ENCODE results near the gene MLN. TPM values are rescaled to one million over a fixed set of nuclear protein-coding genes. Genes with fewer than 3 reads are reported as not detected.
A peak's percentile ranks its signal among the peaks of the same experiment; 100 is the strongest.

The MLN gene
- total and polyA plus RNA-seq, 2 experiments from 2014 or later: not detected

GRCh38 chr6:33812669-33813068 is 8.9 kb upstream of the MLN start (continued):
- TF ChIP-seq, protein P1, sequence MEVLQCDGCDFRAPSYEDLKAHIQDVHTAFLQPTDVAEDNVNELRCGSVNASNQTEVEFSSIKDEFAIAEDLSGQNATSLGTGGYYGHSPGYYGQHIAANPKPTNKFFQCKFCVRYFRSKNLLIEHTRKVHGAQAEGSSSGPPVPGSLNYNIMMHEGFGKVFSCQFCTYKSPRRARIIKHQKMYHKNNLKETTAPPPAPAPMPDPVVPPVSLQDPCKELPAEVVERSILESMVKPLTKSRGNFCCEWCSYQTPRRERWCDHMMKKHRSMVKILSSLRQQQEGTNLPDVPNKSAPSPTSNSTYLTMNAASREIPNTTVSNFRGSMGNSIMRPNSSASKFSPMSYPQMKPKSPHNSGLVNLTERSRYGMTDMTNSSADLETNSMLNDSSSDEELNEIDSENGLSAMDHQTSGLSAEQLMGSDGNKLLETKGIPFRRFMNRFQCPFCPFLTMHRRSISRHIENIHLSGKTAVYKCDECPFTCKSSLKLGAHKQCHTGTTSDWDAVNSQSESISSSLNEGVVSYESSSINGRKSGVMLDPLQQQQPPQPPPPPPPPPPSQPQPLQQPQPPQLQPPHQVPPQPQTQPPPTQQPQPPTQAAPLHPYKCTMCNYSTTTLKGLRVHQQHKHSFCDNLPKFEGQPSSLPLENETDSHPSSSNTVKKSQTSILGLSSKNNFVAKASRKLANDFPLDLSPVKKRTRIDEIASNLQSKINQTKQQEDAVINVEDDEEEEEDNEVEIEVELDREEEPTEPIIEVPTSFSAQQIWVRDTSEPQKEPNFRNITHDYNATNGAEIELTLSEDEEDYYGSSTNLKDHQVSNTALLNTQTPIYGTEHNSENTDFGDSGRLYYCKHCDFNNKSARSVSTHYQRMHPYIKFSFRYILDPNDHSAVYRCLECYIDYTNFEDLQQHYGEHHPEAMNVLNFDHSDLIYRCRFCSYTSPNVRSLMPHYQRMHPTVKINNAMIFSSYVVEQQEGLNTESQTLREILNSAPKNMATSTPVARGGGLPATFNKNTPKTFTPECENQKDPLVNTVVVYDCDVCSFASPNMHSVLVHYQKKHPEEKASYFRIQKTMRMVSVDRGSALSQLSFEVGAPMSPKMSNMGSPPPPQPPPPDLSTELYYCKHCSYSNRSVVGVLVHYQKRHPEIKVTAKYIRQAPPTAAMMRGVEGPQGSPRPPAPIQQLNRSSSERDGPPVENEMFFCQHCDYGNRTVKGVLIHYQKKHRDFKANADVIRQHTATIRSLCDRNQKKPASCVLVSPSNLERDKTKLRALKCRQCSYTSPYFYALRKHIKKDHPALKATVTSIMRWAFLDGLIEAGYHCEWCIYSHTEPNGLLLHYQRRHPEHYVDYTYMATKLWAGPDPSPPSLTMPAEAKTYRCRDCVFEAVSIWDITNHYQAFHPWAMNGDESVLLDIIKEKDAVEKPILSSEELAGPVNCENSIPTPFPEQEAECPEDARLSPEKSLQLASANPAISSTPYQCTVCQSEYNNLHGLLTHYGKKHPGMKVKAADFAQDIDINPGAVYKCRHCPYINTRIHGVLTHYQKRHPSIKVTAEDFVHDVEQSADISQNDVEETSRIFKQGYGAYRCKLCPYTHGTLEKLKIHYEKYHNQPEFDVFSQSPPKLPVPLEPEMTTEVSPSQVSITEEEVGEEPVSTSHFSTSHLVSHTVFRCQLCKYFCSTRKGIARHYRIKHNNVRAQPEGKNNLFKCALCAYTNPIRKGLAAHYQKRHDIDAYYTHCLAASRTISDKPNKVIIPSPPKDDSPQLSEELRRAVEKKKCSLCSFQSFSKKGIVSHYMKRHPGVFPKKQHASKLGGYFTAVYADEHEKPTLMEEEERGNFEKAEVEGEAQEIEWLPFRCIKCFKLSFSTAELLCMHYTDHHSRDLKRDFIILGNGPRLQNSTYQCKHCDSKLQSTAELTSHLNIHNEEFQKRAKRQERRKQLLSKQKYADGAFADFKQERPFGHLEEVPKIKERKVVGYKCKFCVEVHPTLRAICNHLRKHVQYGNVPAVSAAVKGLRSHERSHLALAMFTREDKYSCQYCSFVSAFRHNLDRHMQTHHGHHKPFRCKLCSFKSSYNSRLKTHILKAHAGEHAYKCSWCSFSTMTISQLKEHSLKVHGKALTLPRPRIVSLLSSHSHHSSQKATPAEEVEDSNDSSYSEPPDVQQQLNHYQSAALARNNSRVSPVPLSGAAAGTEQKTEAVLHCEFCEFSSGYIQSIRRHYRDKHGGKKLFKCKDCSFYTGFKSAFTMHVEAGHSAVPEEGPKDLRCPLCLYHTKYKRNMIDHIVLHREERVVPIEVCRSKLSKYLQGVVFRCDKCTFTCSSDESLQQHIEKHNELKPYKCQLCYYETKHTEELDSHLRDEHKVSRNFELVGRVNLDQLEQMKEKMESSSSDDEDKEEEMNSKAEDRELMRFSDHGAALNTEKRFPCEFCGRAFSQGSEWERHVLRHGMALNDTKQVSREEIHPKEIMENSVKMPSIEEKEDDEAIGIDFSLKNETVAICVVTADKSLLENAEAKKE (CRISPR knock-in tag; IDR thresholded peaks at IDR 0.05): no peak
- TF ChIP-seq, protein P2, sequence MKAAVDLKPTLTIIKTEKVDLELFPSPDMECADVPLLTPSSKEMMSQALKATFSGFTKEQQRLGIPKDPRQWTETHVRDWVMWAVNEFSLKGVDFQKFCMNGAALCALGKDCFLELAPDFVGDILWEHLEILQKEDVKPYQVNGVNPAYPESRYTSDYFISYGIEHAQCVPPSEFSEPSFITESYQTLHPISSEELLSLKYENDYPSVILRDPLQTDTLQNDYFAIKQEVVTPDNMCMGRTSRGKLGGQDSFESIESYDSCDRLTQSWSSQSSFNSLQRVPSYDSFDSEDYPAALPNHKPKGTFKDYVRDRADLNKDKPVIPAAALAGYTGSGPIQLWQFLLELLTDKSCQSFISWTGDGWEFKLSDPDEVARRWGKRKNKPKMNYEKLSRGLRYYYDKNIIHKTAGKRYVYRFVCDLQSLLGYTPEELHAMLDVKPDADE (IDR thresholded peaks at IDR 0.05): no peak

DNA sequence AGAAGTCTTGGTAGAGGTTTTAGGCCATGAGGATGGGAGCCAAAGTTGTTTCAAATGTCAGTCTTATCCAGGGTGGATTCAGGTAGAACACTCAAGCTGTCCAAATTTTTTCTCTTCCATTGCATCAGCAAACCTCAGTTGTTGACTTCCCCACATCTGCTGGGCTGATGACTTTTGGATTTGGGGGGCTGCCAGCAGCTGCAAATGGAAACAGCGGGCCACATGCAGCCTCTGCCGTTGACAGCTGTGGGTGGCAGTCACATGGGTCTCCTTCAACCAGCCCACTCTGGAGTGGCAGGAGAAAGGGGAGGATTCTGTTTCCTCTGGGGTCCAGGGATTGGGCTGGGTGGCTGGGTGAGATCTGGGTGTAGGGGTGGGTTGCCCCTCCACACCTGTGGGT is 5.8 kb upstream of the MLN start:
- Histone ChIP-seq H3K4me1 (ENCODE audit: insufficient read depth) (peaks cover 57% of the 10 kb centered on the region), H2AFZ (peak overlapping the region; percentile 69), H3K27ac (ENCODE audit: low read depth) (peak overlapping the region; percentile 97), H3F3A (replicated peaks; ENCODE audit: low read depth) (peaks cover 19% of the 10 kb centered on the region; the same call in 1 of the 2 replicates), H3K79me2 (replicated peaks; ENCODE audit: insufficient read depth) (no peaks in the 10 kb centered on the region), H4K20me1 (replicated peaks; ENCODE audit: insufficient read depth) (no peaks in the 10 kb centered on the region), H3K4me3 (no peak overlapping the region), H3K36me3 (ENCODE audit: insufficient read depth) (no peaks in the 10 kb centered on the region), H3K9me2 (ENCODE audit: insufficient read depth) (no peaks in the 10 kb centered on the region), H3K4me2 (peak overlapping the region; percentile 64), H3K27me3 (ENCODE audit: insufficient read depth) (no peaks in the 10 kb centered on the region)
- Mint-ChIP-seq H3K9me3 (no peaks in the 10 kb centered on the region), H3K27ac (peak overlapping the region; percentile 63; the same call in 1 of the 2 replicates), H3K4me3 (peak overlapping the region; percentile 40; the same call in 2 of the 3 replicates), H3K4me1 (peaks cover 61% of the 10 kb centered on the region), H3K27me3 (ENCODE audit: insufficient read depth, low read depth, poor library complexity) (peaks cover 7% of the 10 kb centered on the region), H3K36me3 (ENCODE audit: low read depth) (no peaks in the 10 kb centered on the region)
- ATAC-seq (no peak), DNase-seq (ENCODE audit: low spot score) (no peak)
- no peak for TF ChIP-seq NANOG (IDR thresholded peaks at IDR 0.05; ENCODE audit: borderline replicate concordance)
- TF ChIP-seq, protein P3, sequence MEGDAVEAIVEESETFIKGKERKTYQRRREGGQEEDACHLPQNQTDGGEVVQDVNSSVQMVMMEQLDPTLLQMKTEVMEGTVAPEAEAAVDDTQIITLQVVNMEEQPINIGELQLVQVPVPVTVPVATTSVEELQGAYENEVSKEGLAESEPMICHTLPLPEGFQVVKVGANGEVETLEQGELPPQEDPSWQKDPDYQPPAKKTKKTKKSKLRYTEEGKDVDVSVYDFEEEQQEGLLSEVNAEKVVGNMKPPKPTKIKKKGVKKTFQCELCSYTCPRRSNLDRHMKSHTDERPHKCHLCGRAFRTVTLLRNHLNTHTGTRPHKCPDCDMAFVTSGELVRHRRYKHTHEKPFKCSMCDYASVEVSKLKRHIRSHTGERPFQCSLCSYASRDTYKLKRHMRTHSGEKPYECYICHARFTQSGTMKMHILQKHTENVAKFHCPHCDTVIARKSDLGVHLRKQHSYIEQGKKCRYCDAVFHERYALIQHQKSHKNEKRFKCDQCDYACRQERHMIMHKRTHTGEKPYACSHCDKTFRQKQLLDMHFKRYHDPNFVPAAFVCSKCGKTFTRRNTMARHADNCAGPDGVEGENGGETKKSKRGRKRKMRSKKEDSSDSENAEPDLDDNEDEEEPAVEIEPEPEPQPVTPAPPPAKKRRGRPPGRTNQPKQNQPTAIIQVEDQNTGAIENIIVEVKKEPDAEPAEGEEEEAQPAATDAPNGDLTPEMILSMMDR (conservative IDR thresholded peaks at IDR 0.05; ENCODE audit: low read depth in 2 of 2): no peak
- TF ChIP-seq POLR2AphosphoS5 (IDR thresholded peaks at IDR 0.05; ENCODE audit: low read depth): no peak
- TF ChIP-seq STAT1 (IDR thresholded peaks at IDR 0.05; ENCODE audit: unreplicated experiment): no peak
- TF ChIP-seq ZNF114 (CRISPR knock-in tag; IDR thresholded peaks at IDR 0.05): no peak
- TF ChIP-seq EZH2phosphoT487 (IDR thresholded peaks at IDR 0.05; ENCODE audit: unreplicated experiment): no peak
- TF ChIP-seq, protein P2 (IDR thresholded peaks at IDR 0.05): no peak
- no peak for TF ChIP-seq CREB1 (CRISPR knock-in tag; IDR thresholded peaks at IDR 0.05; ENCODE audit: low read depth)
- TF ChIP-seq, protein P4, sequence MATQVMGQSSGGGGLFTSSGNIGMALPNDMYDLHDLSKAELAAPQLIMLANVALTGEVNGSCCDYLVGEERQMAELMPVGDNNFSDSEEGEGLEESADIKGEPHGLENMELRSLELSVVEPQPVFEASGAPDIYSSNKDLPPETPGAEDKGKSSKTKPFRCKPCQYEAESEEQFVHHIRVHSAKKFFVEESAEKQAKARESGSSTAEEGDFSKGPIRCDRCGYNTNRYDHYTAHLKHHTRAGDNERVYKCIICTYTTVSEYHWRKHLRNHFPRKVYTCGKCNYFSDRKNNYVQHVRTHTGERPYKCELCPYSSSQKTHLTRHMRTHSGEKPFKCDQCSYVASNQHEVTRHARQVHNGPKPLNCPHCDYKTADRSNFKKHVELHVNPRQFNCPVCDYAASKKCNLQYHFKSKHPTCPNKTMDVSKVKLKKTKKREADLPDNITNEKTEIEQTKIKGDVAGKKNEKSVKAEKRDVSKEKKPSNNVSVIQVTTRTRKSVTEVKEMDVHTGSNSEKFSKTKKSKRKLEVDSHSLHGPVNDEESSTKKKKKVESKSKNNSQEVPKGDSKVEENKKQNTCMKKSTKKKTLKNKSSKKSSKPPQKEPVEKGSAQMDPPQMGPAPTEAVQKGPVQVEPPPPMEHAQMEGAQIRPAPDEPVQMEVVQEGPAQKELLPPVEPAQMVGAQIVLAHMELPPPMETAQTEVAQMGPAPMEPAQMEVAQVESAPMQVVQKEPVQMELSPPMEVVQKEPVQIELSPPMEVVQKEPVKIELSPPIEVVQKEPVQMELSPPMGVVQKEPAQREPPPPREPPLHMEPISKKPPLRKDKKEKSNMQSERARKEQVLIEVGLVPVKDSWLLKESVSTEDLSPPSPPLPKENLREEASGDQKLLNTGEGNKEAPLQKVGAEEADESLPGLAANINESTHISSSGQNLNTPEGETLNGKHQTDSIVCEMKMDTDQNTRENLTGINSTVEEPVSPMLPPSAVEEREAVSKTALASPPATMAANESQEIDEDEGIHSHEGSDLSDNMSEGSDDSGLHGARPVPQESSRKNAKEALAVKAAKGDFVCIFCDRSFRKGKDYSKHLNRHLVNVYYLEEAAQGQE (IDR thresholded peaks at IDR 0.05; ENCODE audit: unreplicated experiment): no peak
